ENCODE data around the gene SEC14L5. TPM values are rescaled to one million over a fixed set of nuclear protein-coding genes. Genes with fewer than 3 reads are reported as not detected.

The SEC14L5 gene
- polyA plus RNA-seq, 1 experiment: 0.05 TPM

GRCh38 chr16:5062790-5063765 lies 104.9 kb downstream of the SEC14L5 start:
- ChIA-PET CTCF (no interaction called here), POLR2A (no interaction called here)
- 0 out of 2 replicates have a peak, but pooled peaks have one; percentile 5 for TF ChIP-seq CTCF (IDR thresholded peaks at IDR 0.05; ENCODE audit: low read depth, low read length)
- H3K27ac ChIP-seq (ENCODE audit: low read depth, low read length): no peak overlapping the region
- no peaks in the 10 kb centered on the region for H3K9me3 ChIP-seq (ENCODE audit: control insufficient read depth, insufficient read depth, low read length)
- DNase-seq (ENCODE audit: low read depth, low spot score): no peak
- H3K4me3 ChIP-seq (ENCODE audit: low read depth, low read length): no peak overlapping the region
- peaks cover 25% of the 10 kb centered on the region for H3K27me3 ChIP-seq (ENCODE audit: control insufficient read depth, insufficient read depth, low read length)

GRCh38 chr16:5064915-5065314 lies 106.8 kb downstream of the SEC14L5 start:
- CTCF ChIA-PET: no interaction called here
- no peak for DNase-seq (ENCODE audit: low read depth, low spot score)

GRCh38 chr16:5065326-5065725 lies 107.2 kb downstream of the SEC14L5 start:
- H3K27me3 ChIP-seq (ENCODE audit: control insufficient read depth, insufficient read depth, low read length): peaks cover 24% of the 10 kb centered on the region
- CTCF ChIA-PET: no interaction called here
- no peak overlapping the region for H3K4me3 ChIP-seq (ENCODE audit: low read depth, low read length)
- POLR2A ChIA-PET: no interaction called here
- no peaks in the 10 kb centered on the region for H3K9me3 ChIP-seq (ENCODE audit: control insufficient read depth, insufficient read depth, low read length)
- DNase-seq (ENCODE audit: low read depth, low spot score): no peak
- H3K27ac ChIP-seq (ENCODE audit: low read depth, low read length): no peak overlapping the region
- no peak for TF ChIP-seq CTCF (IDR thresholded peaks at IDR 0.05; ENCODE audit: low read depth, low read length)

More at GRCh38 chr16:5064915-5065314, 106.8 kb downstream of the SEC14L5 start:
- no peak for TF ChIP-seq CTCF (IDR thresholded peaks at IDR 0.05; ENCODE audit: low read depth, low read length)
- POLR2A ChIA-PET: no interaction called here
- Histone ChIP-seq H3K27me3 (ENCODE audit: control insufficient read depth, insufficient read depth, low read length) (peaks cover 25% of the 10 kb centered on the region), H3K4me3 (ENCODE audit: low read depth, low read length) (no peak overlapping the region), H3K27ac (ENCODE audit: low read depth, low read length) (no peak overlapping the region), H3K9me3 (ENCODE audit: control insufficient read depth, insufficient read depth, low read length) (no peaks in the 10 kb centered on the region)

GRCh38 chr16:5065813-5066212 lies 107.7 kb downstream of the SEC14L5 start, which contains the start of gene C16orf89:
Gene C16orf89 (minus strand): TSS chr16:5065956. CDS start chr16:5065908, 48 bp downstream.
- TF ChIP-seq CTCF (IDR thresholded peaks at IDR 0.05; ENCODE audit: low read depth, low read length): no peak
- ChIA-PET CTCF (no interaction called here), POLR2A (no interaction called here)
- Histone ChIP-seq H3K4me3 (ENCODE audit: low read depth, low read length) (no peak within 1 kb of the TSS), H3K9me3 (ENCODE audit: control insufficient read depth, insufficient read depth, low read length) (no peaks in the 10 kb centered on the region), H3K27me3 (ENCODE audit: control insufficient read depth, insufficient read depth, low read length) (peaks cover 23% of the 10 kb centered on the region), H3K27ac (ENCODE audit: low read depth, low read length) (no peak within 1 kb of the TSS)
- no peak for DNase-seq (ENCODE audit: low read depth, low spot score)

GRCh38 chr16:5066511-5066910 lies 108.4 kb downstream of the SEC14L5 start:
- TF ChIP-seq CTCF (IDR thresholded peaks at IDR 0.05; ENCODE audit: low read depth, low read length): no peak
- no peak overlapping the region for H3K27ac ChIP-seq (ENCODE audit: low read depth, low read length)
- no peak overlapping the region for H3K4me3 ChIP-seq (ENCODE audit: low read depth, low read length)
- no peaks in the 10 kb centered on the region for H3K9me3 ChIP-seq (ENCODE audit: control insufficient read depth, insufficient read depth, low read length)
- ChIA-PET POLR2A (interaction anchor here (0.6 kb wide), 1 partner anchor 125 kb away, joined by 6 read pairs; no protein-coding TSS in a partner anchor), CTCF (no interaction called here)
- H3K27me3 ChIP-seq (ENCODE audit: control insufficient read depth, insufficient read depth, low read length): peaks cover 23% of the 10 kb centered on the region
- DNase-seq (ENCODE audit: low read depth, low spot score): no peak

Measured in AG04450 (cell line).